ENCODE results near the gene NCMAP.

Gene NCMAP

DNA sequence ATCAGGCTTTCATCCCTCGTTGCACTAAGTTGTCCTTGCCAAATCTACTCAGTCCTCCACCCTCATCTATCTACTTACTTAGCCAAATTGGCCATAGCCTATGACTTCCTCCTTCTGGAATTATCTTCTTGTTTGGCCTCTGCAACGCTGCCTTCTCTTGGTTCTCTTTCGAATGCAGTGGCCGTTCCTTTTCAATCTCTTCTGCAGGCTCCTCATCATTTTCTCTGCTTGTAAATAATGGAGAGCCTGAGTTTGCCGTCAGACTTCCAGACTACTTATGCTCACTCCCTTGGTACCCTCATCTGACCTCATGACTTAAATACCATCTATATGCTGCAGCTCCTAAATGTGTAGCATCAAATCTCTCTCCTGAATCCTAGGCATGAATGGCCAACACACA is 64.8 kb downstream of the NCMAP start:
- no peaks in the 10 kb centered on the region for H3K79me2 ChIP-seq
- H3K4me1 ChIP-seq: no peaks in the 10 kb centered on the region
- H3K4me2 ChIP-seq (ENCODE audit: low read length): no peak overlapping the region
- TF ChIP-seq, protein P1, sequence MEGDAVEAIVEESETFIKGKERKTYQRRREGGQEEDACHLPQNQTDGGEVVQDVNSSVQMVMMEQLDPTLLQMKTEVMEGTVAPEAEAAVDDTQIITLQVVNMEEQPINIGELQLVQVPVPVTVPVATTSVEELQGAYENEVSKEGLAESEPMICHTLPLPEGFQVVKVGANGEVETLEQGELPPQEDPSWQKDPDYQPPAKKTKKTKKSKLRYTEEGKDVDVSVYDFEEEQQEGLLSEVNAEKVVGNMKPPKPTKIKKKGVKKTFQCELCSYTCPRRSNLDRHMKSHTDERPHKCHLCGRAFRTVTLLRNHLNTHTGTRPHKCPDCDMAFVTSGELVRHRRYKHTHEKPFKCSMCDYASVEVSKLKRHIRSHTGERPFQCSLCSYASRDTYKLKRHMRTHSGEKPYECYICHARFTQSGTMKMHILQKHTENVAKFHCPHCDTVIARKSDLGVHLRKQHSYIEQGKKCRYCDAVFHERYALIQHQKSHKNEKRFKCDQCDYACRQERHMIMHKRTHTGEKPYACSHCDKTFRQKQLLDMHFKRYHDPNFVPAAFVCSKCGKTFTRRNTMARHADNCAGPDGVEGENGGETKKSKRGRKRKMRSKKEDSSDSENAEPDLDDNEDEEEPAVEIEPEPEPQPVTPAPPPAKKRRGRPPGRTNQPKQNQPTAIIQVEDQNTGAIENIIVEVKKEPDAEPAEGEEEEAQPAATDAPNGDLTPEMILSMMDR (IDR thresholded peaks at IDR 0.05): no peak
- no peak overlapping the region for H3K27ac ChIP-seq
- H3K9me3 ChIP-seq (ENCODE audit: control insufficient read depth, low read length): no peaks in the 10 kb centered on the region
- no peaks in the 10 kb centered on the region for H3K36me3 ChIP-seq (ENCODE audit: control insufficient read depth, insufficient read depth, low read length)
- H2AFZ ChIP-seq: no peak overlapping the region
- H3K9ac ChIP-seq: no peak overlapping the region
- H3K4me3 ChIP-seq (ENCODE audit: low read depth, low read length): no peak overlapping the region
- no peaks in the 10 kb centered on the region for H3K27me3 ChIP-seq (ENCODE audit: control insufficient read depth, insufficient read depth, low read length)

DNA sequence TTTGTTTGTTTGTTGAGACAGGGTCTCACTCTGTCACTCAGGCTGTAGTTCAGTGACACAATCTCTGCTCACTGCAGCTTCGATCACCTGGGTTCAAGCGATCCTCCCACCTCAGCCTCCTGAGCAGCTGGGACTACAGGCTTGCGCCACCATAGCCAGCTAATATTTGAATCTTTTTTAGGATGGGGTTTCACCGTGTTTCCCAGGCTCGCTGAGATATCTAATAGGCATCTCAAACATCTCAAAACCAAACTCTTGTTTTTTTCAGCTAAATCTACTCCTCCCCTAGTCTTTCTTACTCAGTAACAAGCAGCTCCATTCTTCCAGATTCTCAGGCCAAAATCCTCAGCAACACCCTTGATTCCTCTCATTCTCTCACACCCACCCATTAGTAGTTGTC is 65.2 kb downstream of the NCMAP start:
- H3K27ac ChIP-seq: no peak overlapping the region
- H3K4me2 ChIP-seq (ENCODE audit: low read length): no peak overlapping the region
- H3K9me3 ChIP-seq (ENCODE audit: control insufficient read depth, low read length): no peaks in the 10 kb centered on the region
- no peaks in the 10 kb centered on the region for H3K27me3 ChIP-seq (ENCODE audit: control insufficient read depth, insufficient read depth, low read length)
- TF ChIP-seq, protein P1 (IDR thresholded peaks at IDR 0.05): no peak
- H3K9ac ChIP-seq: no peak overlapping the region
- no peaks in the 10 kb centered on the region for H3K4me1 ChIP-seq
- no peak overlapping the region for H2AFZ ChIP-seq
- H3K36me3 ChIP-seq (ENCODE audit: control insufficient read depth, insufficient read depth, low read length): no peaks in the 10 kb centered on the region
- H3K4me3 ChIP-seq (ENCODE audit: low read depth, low read length): no peak overlapping the region
- no peaks in the 10 kb centered on the region for H3K79me2 ChIP-seq

DNA sequence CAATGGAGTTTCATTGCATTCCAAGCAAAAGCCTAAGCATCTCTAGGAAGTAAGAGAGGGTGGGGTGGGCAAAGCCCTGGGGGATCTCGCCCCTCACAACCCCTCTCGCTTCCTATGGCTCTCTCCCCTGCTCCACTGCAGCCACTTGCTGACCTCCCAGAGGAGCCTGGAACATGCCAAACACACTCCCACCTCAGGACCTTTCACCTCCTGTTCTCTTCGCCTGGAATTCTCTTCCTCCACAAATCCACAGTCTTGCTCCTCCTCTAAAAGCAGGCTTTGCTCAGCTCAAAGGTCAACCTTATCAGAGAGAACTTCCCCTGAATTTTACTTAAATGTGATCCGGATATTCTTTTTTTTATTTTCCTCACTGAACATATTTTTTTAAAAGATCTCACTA is 66.3 kb downstream of the NCMAP start:
- Histone ChIP-seq H3K4me2 (ENCODE audit: low read length) (no peak overlapping the region), H3K36me3 (ENCODE audit: control insufficient read depth, insufficient read depth, low read length) (no peaks in the 10 kb centered on the region), H3K4me1 (no peaks in the 10 kb centered on the region), H3K9me3 (ENCODE audit: control insufficient read depth, low read length) (no peaks in the 10 kb centered on the region), H3K79me2 (no peaks in the 10 kb centered on the region), H3K27me3 (ENCODE audit: control insufficient read depth, insufficient read depth, low read length) (no peaks in the 10 kb centered on the region), H3K9ac (no peak overlapping the region), H3K4me3 (ENCODE audit: low read depth, low read length) (no peak overlapping the region), H3K27ac (no peak overlapping the region), H2AFZ (no peak overlapping the region)
- TF ChIP-seq, protein P1 (IDR thresholded peaks at IDR 0.05): no peak

DNA sequence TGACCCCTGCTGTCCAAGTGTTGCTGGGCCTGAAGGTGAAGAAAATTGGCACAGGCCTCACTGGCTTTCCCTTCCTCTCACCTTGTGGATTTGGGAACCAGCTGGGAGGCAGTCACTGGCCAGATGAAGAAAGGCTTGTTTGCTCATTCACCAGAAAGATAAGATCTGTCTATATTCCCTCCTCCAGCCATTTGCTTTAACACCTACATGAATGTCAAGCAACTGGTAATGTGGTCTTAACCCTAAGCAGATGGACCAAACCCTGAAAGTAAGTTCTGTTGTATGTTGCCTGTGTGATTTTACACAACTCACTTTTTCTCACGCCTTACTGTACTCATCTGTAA is 76.9 kb downstream of the NCMAP start:
- TF ChIP-seq, protein P1 (IDR thresholded peaks at IDR 0.05): no peak
- Histone ChIP-seq H3K27ac (no peak overlapping the region), H3K27me3 (ENCODE audit: control insufficient read depth, insufficient read depth, low read length) (no peaks in the 10 kb centered on the region), H3K4me2 (ENCODE audit: low read length) (no peak overlapping the region), H3K4me3 (ENCODE audit: low read depth, low read length) (no peak overlapping the region), H3K79me2 (no peaks in the 10 kb centered on the region), H3K4me1 (no peaks in the 10 kb centered on the region), H3K9ac (no peak overlapping the region), H2AFZ (no peak overlapping the region), H3K36me3 (ENCODE audit: control insufficient read depth, insufficient read depth, low read length) (no peaks in the 10 kb centered on the region), H3K9me3 (ENCODE audit: control insufficient read depth, low read length) (no peaks in the 10 kb centered on the region)

DNA sequence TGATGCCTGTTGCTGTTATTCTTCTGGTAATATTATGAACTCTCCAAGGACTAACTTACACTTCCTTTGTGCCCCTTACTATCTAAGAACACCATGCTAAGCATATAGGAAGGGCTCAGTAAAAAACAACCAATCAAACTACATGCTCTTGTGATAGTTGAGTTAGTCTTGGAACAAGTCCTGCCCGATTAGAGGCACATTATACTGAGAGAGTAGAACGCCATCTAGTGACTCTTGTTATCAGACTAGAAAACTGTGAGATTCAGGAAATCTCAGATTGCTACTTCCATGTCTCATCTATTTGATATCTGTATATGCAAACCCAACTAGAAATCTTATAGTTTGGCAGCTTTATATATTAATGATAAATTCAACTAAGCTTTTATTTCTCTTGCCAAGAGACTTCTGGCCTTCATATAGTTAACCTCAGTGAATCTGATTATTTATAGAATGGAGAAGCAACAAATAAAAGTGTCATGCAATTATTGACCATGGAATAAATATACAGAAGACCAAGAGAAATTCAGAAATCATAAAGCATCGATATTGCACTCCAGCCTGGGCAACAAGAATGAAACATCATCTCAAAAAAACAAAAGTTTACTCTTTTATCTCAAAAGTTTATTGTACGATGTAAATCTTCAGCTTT is 79.4 kb downstream of the NCMAP start:
- no peak overlapping the region for H3K4me3 ChIP-seq (ENCODE audit: low read depth, low read length)
- H3K9me3 ChIP-seq (ENCODE audit: control insufficient read depth, low read length): no peaks in the 10 kb centered on the region
- no peak overlapping the region for H3K9ac ChIP-seq
- no peaks in the 10 kb centered on the region for H3K36me3 ChIP-seq (ENCODE audit: control insufficient read depth, insufficient read depth, low read length)
- no peak overlapping the region for H3K4me2 ChIP-seq (ENCODE audit: low read length)
- TF ChIP-seq, protein P1 (IDR thresholded peaks at IDR 0.05): no peak
- no peaks in the 10 kb centered on the region for H3K4me1 ChIP-seq
- H3K27ac ChIP-seq: no peak overlapping the region
- no peak overlapping the region for H2AFZ ChIP-seq
- no peaks in the 10 kb centered on the region for H3K79me2 ChIP-seq
- no peaks in the 10 kb centered on the region for H3K27me3 ChIP-seq (ENCODE audit: control insufficient read depth, insufficient read depth, low read length)
